Measurements from ENCODE around the gene WDR86.

GRCh38 chr7:151404216-151405011 is 5.4 kb downstream of the WDR86 start:
- TF ChIP-seq REST (IDR thresholded peaks at IDR 0.05; ENCODE audit: unreplicated experiment) (no peak), CTCF (conservative IDR thresholded peaks at IDR 0.05; ENCODE audit: low read depth in 2 of 2) (no peak), EZH2phosphoT487 (IDR thresholded peaks at IDR 0.05; ENCODE audit: unreplicated experiment) (no peak), POLR2AphosphoS5 (IDR thresholded peaks at IDR 0.05; ENCODE audit: low read depth) (no peak)

All from GM23338 (cell line).